CD4-positive, alpha-beta T cell (primary cell): Measurements from ENCODE around the gene ATXN1. TPM values are rescaled to one million over a fixed set of nuclear protein-coding genes. Genes with fewer than 3 reads are reported as not detected.

Experiments
- ATAC-seq: fragments of 200-7000 bp; cut with Tn5 transposase; one replicate; pipeline ENCODE4 v1.10.0; 2022; ENCODE audit warnings: mild to moderate bottlenecking; ENCODE audit not compliant: poor library complexity
- CTCF ChIA-PET: fragments of 350-600 bp; sonication (Branson Sonifier 250); formaldehyde crosslinking; loops from one replicate; lab custom pipeline; 2021; ENCODE audit warnings: antibody characterized with exemption, inconsistent platforms; lab: Charles Lee
- POLR2A ChIA-PET: fragments of 350-600 bp; sonication (Branson Sonifier 250); formaldehyde crosslinking; loops from one replicate; lab custom pipeline; 2021; ENCODE audit warnings: antibody characterized with exemption, inconsistent platforms; lab: Charles Lee
- DNase-seq, 14 experiments: peaks; one replicate each; pipeline ENCODE4 v3.0.0-alpha.2; 2013 to 2020; ENCODE audit warnings: mixed read lengths in 2 of 14
- H3K27ac ChIP-seq, 2 donors: one replicate each; pipeline versions ENCODE4 v1.5.1 to v1.7.0; 2013; ENCODE audit warnings: low read length in 2 of 2, low read depth in 1 of 2, mild to moderate bottlenecking in 1 of 2
- H3K27me3 ChIP-seq, 2 experiments: 1 replicate in 1 of 2; 2 replicates in 1 of 2; pipeline versions ENCODE4 v1.6.1 to v1.7.0; 2013; ENCODE audit warnings: low read length in 2 of 2, control low read depth in 1 of 2, mild to moderate bottlenecking in 1 of 2, moderate library complexity in 1 of 2; ENCODE audit not compliant: insufficient read depth in 2 of 2, control insufficient read depth in 1 of 2
- H3K36me3 ChIP-seq: one replicate; pipeline ENCODE4 v1.6.1; 2013; ENCODE audit warnings: low read length, control low read depth; ENCODE audit not compliant: insufficient read depth
- H3K4me1 ChIP-seq: one replicate; pipeline ENCODE4 v1.6.1; 2013; ENCODE audit warnings: low read length, control low read depth; ENCODE audit not compliant: insufficient read depth
- H3K4me3 ChIP-seq: one replicate; pipeline ENCODE4 v1.5.1; 2013; ENCODE audit warnings: mild to moderate bottlenecking, low read length, moderate library complexity
- H3K9me3 ChIP-seq, 2 experiments: 1 replicate in 1 of 2; 2 replicates in 1 of 2; pipeline versions ENCODE4 v1.6.1 to v1.7.0; 2013; ENCODE audit warnings: low read length in 2 of 2, mild to moderate bottlenecking in 2 of 2, control low read depth in 1 of 2, moderate library complexity in 1 of 2; ENCODE audit not compliant: control insufficient read depth in 1 of 2, insufficient read depth in 1 of 2
- H3K27ac Mint-ChIP-seq: one replicate; pipeline ENCODE4 v1.8.0; 2020; ENCODE audit warnings: mixed read lengths
- H3K27me3 Mint-ChIP-seq: one replicate; pipeline ENCODE4 v1.8.0; 2021; ENCODE audit warnings: mixed read lengths
- H3K36me3 Mint-ChIP-seq: one replicate; pipeline ENCODE4 v1.8.0; 2021; ENCODE audit warnings: low read depth, mixed read lengths
- H3K4me1 Mint-ChIP-seq: one replicate; pipeline ENCODE4 v1.8.0; 2021; ENCODE audit warnings: low read depth, mixed read lengths
- H3K4me3 Mint-ChIP-seq: one replicate; pipeline ENCODE4 v1.8.0; 2020; ENCODE audit warnings: mild to moderate bottlenecking, mixed read lengths
- H3K9me3 Mint-ChIP-seq: one replicate; pipeline ENCODE4 v1.8.0; 2020; ENCODE audit warnings: mixed read lengths
- CTCF ChIP-seq: fragments of 200-600 bp; IDR thresholded peaks from one replicate; pipeline ENCODE4 v1.8.0; 2022; ENCODE audit warnings: antibody characterized with exemption, mild to moderate bottlenecking
- intact Hi-C, 2 experiments: fragments of 100-400 bp; cut with DNase I in 1 of 2; cut with micrococcal nuclease in 1 of 2; formaldehyde crosslinking; loops; one replicate each; pipeline versions ENCODE4 v1.15.1 to v1.9.0; 2023 to 2025; cut with DNase I, micrococcal nuclease
- total RNA-seq, 174 experiments: library from RNA in 2 of 174; stranded (reverse) in 2 of 174; gene quantifications; one replicate each; pipeline ENCODE4 v1.2.3 and lab custom pipeline; 2021 to 2026

Gene ATXN1
- total RNA-seq, 2 experiments from 2014 or later, result 74.2 to 76.7 TPM

- ChIA-PET CTCF (no interaction called here), POLR2A (no interaction called here)
- no peaks in the 10 kb centered on the region for H3K27me3 ChIP-seq
- intact Hi-C loops, result no loop called here
- no peaks in the 10 kb centered on the region for H3K9me3 Mint-ChIP-seq
- no peak overlapping the region for H3K4me3 ChIP-seq
- no peaks in the 10 kb centered on the region for H3K9me3 ChIP-seq
- no peaks in the 10 kb centered on the region for H3K4me1 ChIP-seq
- no peak overlapping the region for H3K4me3 Mint-ChIP-seq
- H3K27ac ChIP-seq, result no peak overlapping the region
- no peak for DNase-seq
- peaks cover 24% of the 10 kb centered on the region for H3K36me3 Mint-ChIP-seq
- peaks cover 12% of the 10 kb centered on the region for H3K36me3 ChIP-seq
- ATAC-seq, result no peak
- TF ChIP-seq CTCF, result no peak
- no peak overlapping the region for H3K27ac Mint-ChIP-seq
- no peaks in the 10 kb centered on the region for H3K4me1 Mint-ChIP-seq
- H3K27me3 Mint-ChIP-seq, result no peaks in the 10 kb centered on the region
These were observed 217.3 kb downstream of the ATXN1 start for GRCh38 chr6:16544006-16544405.

- H3K9me3 Mint-ChIP-seq, result no peaks in the 10 kb centered on the region
- no peak for TF ChIP-seq CTCF
- CTCF ChIA-PET, result interaction anchor here (0.6 kb wide), 2 partner anchors 218 to 1008 kb away, joined by 3 to 4 read pairs; partner anchors contain the start of gene ATXN1
- no peaks in the 10 kb centered on the region for H3K4me1 Mint-ChIP-seq
- Histone ChIP-seq H3K27ac (no peak overlapping the region), H3K4me3 (no peak overlapping the region), H3K27me3 (no peaks in the 10 kb centered on the region), H3K4me1 (no peaks in the 10 kb centered on the region), H3K9me3 (no peaks in the 10 kb centered on the region), H3K36me3 (peaks cover 12% of the 10 kb centered on the region)
- intact Hi-C loops, result no loop called here
- no peak overlapping the region for H3K4me3 Mint-ChIP-seq
- peaks cover 24% of the 10 kb centered on the region for H3K36me3 Mint-ChIP-seq
- no peaks in the 10 kb centered on the region for H3K27me3 Mint-ChIP-seq
- ATAC-seq (no peak), DNase-seq (no peak)
- no peak overlapping the region for H3K27ac Mint-ChIP-seq
- POLR2A ChIA-PET, result no interaction called here
These were observed 217.7 kb downstream of the ATXN1 start for GRCh38 chr6:16543521-16543920.

- DNase-seq (no peak), ATAC-seq (no peak)
- Histone ChIP-seq H3K9me3 (no peaks in the 10 kb centered on the region), H3K36me3 (peaks cover 12% of the 10 kb centered on the region), H3K27me3 (no peaks in the 10 kb centered on the region), H3K27ac (no peak overlapping the region), H3K4me3 (no peak overlapping the region), H3K4me1 (no peaks in the 10 kb centered on the region)
- no peak for TF ChIP-seq CTCF
- CTCF ChIA-PET, result no interaction called here
- Mint-ChIP-seq H3K4me3 (no peak overlapping the region), H3K9me3 (no peaks in the 10 kb centered on the region), H3K36me3 (peaks cover 18% of the 10 kb centered on the region), H3K4me1 (no peaks in the 10 kb centered on the region), H3K27ac (no peak overlapping the region), H3K27me3 (no peaks in the 10 kb centered on the region)
- POLR2A ChIA-PET, result no interaction called here
- intact Hi-C loops, result no loop called here
These were observed 219.2 kb downstream of the ATXN1 start for GRCh38 chr6:16542070-16542469.
